Erythroblast (primary cell): ENCODE data around the gene TEDC2.
"Not testable (repeated sequence)": the region's sequence is repeated elsewhere in the genome, so short reads cannot be mapped to it uniquely, and the experiment has no call there.

Experiments used
- DNase-seq, 2 experiments: peaks; one replicate each; lab custom pipeline; 2025; lab: John Stamatoyannopoulos, UW
- GATA1 ChIP-seq: IDR thresholded peaks from 2 replicates; pipeline ENCODE4 v1.6.1; 2011; ENCODE audit warnings: low read depth, mild to moderate bottlenecking, control low read depth, low read length, moderate library complexity
- POLR2A ChIP-seq: IDR thresholded peaks from 2 replicates; pipeline ENCODE4 v1.6.1; 2011; ENCODE audit warnings: mild to moderate bottlenecking, low read length

Gene TEDC2

DNA sequence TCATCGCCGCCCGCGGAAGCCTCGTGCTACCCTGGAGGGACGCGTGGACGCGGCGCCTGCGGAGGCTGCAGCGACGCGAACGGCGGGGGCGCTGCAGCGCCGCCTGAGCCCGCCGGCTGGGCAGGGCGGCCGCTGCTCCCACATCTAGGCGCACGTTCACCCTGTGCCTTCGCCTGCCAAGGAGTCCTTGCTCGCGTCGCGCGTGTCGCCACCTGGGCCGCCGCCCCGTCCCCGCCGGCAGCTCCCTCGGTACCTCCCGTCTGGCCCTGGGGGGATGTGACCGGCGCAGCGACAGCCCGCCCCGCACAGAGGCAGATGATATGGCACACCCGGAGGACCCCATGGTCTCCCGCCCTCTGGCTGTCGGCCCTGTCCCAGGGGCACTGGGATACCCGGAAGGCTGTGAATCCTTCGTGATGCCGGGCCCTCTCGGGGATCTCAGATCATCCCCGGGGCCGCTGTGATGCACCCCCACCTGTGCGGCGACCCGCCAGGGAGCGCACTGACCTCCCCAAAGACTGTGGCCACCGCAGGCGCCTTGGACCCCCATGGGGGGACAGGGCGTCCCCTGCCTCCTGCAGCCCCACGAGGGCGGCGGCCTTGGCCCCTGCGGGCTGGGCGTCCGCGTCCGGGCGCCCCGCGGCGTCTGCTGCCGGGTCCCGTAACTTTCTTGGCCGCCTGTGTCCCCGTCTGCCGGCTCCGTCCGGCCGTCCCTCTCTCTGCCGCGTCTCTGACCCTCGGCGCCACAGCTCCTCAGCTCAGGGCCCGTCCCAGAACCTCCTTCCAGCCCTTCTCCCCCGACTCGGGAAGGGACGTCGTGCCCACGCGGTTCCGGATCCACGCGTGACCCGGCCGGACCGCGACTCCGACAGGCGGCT lies 14.3 kb downstream of the TEDC2 start:
- DNase-seq, result peak; percentile 74 to 85
- no peak for TF ChIP-seq GATA1
- TF ChIP-seq POLR2A, result peak; percentile 45

DNA sequence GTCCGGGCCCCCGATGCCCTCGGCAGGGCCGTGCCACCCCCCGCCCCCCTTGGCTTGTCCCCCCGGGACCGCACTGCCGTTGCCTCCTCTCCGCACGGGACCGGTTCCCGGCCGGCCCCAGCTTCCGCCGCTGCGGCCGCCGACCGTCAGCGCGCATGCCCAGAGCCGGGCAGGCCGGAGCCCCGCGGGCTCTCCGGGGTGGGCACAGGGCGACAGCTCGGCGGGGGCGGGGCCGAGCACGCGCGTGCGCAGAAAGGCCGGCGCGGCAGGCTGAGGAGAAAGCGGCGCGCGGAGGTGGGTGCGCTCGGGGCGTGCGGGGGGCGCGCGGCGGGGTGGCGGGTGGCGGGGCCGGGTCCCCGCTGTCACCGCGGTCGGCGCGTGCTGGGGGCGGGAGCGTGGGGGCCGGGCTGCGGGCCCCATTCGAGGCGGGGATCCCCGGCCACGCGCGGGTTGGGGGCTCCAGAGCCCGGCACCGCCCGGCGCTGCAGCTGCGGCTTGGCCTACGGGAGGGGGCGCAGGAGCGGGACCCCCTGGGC lies 15.0 kb downstream of the TEDC2 start, which contains the start of gene TBC1D24:
Gene TBC1D24 (plus strand): TSS at position 251 of the 536 bp plus-strand sequence. CDS start 21,022 bp downstream, outside the sequence.
- no peak for TF ChIP-seq GATA1
- no peak for TF ChIP-seq POLR2A
- DNase-seq, result peak; percentile 89 to 93

DNA sequence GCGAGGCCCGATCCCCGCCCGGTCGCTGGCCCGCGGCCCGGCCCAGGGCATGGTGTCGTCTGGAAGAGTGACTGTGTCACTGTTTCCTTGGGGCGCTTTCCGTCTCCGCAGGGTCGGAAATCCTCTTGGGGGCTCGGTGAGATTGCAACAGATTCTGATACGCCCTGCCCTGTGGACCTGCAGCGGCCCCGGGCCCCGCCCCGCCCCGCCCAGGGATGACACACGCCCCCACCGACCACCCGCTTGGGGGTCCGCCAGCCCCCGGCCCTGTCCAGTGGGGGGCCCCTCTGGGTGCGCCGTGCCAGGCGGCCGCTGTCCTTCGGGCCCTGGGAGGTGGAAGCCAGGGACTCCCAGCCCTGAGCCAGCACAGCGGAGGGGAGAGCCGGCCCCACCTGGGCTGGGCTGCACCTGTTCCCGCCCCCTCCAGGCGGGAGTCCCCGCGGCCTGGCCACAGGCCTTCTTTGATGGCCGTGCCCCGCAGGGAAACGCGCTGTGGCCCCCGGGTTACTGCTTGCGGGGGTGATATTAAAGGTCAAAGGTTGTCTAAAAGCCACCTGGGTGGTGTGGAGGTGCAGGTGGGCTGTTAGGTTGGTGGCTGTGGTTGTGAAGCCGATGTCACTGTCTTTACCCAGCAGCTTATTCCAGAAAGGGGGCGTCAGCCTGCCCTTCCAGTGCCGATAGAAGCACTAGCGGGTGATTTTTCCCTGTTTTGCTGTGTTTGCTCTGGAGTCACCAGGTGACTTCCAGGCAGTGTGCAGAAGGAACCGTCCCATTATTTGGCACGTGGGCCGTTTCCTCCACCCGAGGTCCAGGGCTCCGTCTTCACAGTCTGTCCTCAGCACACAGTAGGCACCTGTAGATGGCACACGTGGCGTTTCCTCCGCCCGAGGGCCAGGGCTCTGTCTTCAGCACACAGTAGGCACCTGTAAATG lies 15.8 kb downstream of the TEDC2 start:
- TF ChIP-seq POLR2A, result no peak
- TF ChIP-seq GATA1, result no peak
- peak; percentile 56 to 67 for DNase-seq

DNA sequence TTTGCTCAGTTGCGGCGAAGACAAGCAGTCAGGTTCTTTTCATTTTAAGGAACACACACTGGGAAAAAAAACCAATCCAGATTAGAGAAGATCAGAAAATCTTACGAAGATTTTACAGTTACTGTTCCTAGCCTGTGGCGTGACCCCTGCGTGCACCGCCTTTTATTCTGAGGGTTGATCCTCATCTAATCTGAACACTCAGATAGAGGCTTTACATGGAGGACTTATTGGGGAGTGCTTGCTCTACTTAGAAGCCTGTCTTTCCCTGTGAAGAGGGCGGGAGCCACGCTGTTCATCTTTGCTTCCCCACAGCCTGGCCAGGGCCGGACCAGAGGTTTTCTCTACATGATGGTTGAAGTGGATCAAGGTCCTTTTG lies 16.4 kb downstream of the TEDC2 start:
- TF ChIP-seq POLR2A (no peak), GATA1 (no peak)
- no peak for DNase-seq

DNA sequence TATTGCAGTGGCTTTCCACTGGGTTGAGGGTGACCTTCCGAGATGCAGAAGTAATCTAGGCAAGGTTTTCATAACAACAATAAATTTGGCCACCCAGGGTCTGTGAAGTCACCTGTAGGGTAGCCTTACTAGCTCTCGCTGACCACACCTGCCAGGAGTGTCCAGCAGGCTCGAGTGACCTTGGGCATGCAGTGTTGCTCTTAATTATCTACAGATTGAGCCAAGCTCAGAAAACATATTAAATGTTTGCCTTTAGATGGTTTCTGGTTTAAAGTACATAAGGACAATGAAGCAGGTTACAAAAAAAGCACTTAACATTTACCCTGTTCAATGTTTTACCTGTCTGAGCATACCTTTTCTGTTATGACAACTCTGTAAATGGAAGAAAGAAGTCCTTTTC lies 16.8 kb downstream of the TEDC2 start:
- DNase-seq, result no peak
- TF ChIP-seq GATA1 (no peak), POLR2A (no peak)

DNA sequence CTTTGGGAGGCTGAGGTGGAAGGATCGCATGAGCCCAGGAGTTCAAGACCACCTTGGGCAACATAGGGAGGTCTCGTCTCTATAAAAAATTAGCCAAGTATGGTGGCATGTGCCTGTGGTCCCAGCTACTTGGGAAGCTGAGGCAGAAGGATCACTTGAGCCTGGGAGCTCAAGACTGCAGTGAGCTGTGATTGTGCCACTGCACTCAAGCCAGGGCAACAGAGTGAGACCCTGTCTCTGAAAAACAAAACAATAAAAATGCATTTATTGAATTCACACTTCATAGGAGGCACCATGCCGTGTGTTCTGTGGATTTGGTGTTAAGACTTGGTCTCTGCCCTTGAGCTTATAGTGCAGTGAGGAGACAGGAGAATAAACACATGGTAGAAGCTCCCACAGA lies 17.4 kb downstream of the TEDC2 start:
- no peak for DNase-seq
- no peak for TF ChIP-seq POLR2A
- no peak for TF ChIP-seq GATA1

DNA sequence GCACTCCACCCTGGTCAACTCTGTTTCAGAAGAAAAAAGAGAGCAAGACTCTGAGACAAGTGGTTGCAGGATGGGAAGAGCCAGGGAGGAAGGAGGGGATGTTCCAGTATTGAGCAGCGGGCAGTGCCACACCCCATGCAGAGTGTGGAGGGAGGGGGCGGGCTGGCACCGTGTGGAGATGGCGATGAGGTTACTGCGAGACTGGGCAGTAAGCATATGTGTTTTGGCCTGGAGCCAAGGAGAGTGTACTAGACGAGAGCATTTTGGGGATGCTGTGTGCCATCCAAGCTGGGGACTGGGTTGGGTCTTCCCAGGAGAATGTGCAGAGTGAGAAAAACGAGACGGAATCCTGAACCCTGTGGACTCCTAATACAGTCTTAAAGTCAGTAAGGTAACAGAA lies 18.4 kb downstream of the TEDC2 start:
- DNase-seq, result peak; percentile 39 to 47
- TF ChIP-seq POLR2A, result no peak
- no peak for TF ChIP-seq GATA1

DNA sequence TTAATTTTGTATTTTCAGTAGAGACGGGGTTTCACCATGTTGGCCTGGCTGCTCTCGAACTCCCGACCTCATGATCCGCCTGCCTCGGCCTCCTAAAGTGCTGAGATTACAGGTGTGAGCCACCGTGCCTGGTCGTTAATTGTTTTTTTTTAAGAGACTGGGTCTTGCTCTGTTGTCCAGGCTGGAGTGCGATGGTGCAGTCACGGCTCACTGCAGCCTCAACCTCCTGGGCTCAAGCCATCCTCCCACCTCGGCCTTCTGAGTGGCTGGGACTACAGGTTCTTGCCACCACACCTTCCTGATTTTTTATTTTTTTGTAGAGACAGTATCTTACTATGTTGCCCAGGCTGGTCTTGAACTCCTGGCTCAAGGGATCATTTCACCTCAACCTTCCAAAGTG lies 20.1 kb downstream of the TEDC2 start:
- not testable (repeated sequence) for DNase-seq

DNA sequence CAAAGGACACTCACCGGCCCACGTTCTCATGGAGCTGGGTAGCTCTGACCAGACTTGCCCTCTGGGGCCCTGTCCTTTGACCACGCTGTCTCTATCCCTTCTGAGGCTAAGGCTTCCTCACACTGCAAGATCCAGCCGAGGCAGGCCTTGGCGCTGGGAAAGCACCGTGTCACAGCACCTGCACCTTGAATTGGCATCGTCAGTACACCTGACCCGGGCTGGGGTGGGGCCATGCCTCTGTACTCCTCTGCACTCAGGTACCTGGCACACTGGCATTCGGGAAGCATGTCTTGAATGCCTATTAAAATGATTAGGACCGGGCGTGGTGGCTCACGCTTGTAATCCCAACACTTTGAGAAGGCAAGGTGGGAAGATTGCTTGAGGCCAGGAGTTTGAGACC lies 21.0 kb downstream of the TEDC2 start:
- DNase-seq, result no peak
- TF ChIP-seq POLR2A (no peak), GATA1 (no peak)

DNA sequence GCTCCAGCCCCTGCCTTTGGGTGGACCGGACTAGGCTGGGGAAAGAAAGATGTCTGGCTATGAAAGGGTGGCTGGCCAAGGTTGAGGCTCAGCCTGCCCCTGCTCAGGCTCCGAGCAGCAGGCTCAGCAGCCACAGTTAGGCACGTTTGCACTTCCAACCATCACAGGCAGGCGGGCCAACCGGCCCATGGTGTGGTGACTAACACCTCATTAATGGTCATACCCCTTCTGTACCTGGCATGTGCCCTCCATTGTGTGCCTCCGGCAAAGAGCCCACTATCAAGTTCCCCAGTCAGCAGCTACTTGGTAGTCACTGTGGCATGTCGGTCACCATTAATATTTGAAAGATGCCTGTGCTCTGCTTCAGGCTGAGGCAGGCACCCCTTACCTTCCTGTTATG lies 21.8 kb downstream of the TEDC2 start:
- DNase-seq, result no peak
- no peak for TF ChIP-seq GATA1
- TF ChIP-seq POLR2A, result no peak

DNA sequence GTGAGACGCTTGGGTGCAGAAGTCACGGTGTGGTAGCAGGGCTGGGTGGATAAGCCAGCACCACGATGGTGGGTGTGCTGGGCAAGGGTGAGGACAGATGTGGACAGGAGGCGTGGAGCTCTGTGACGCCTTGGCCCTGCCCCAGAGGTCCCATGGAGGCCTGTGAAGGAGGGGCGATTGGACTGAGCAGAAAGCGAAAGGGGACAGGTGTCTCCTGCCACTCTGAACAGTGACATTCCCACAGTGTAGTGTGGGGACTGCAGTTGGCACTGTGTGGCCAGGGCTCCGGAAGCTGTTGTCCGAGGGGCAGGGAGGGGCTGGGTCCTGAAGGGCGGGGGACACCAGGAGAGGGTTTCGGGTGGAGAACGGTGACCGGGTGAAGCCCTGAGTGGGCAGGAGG lies 22.3 kb downstream of the TEDC2 start:
- DNase-seq, result no peak
- TF ChIP-seq POLR2A, result no peak
- TF ChIP-seq GATA1, result no peak

DNA sequence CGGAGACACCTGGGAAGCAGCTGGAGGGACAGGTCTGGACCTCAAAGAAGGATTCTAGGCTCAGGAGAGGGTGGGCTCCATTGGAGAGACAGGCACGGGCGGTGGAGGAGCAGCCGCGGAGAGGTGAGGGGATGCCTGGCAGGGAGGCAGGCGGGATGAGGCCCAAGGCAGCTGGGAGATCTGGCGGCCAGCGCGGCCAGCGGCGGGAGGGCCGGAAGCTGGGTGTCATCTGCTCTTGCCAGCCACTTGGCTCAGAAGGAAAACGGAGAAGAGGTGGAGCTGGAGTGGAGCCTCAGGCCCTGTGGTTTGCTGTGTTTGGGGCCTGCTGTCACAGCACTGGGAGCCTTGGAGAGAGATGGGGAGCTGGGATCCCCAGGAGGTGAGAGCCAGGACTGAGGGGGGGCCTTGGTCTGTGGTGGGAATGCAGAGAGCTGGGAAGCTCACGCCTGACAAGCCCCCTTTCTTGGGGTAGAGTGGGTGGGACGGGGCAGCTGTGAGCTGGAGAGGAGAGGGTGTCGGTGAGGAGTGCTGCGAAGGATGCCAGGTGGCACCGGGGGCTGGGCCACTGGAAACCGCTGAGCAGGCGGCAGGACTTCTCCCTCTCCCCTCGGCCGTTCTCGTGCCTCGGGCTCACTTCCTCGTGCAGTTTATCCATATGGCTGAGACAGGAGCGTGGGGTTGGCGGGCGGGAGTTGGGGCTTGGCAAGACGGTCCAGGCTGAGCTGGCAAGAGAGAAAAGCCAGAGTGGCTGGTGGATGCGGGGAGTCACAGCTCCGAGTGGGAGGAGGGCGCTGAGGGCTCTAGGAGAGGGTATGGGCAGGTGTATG lies 23.0 kb downstream of the TEDC2 start:
- TF ChIP-seq GATA1 (no peak), POLR2A (no peak)
- DNase-seq, result no peak
